ENCODE data around the gene NOG.
A peak's percentile ranks its signal among the peaks of the same experiment; 100 is the strongest.

NOG gene

DNA sequence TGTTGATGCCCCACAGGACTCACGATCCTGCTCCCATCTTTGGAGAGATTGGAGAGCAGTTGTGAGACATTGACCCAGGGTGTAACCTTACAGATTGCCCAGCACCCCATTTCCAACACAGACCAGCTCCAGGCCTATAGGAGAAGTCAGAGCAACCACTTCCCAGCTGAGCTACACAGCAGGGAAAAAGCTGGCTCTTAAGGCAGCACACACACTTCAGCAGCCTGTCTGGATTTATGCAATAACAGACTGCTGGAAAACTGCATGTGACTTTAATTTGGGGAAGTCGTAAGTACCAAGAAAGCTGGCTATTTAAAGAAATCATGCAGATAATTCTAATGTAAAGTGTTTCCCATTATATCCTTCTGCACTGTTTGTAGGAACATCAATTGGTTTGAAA is 30.8 kb downstream of the NOG start:
- H3K9ac ChIP-seq (ENCODE audit: low read depth, low read length, poor library complexity, severe bottlenecking): no peak overlapping the region
- no peaks in the 10 kb centered on the region for H3K27me3 ChIP-seq (ENCODE audit: insufficient read depth, low read length, poor library complexity, severe bottlenecking)
- no peaks in the 10 kb centered on the region for H3K9me2 ChIP-seq (replicated peaks; ENCODE audit: low read depth, low read length)
- no peak overlapping the region for H3K4me2 ChIP-seq (ENCODE audit: low read depth, low read length, poor library complexity, severe bottlenecking)
- TF ChIP-seq, protein P1, sequence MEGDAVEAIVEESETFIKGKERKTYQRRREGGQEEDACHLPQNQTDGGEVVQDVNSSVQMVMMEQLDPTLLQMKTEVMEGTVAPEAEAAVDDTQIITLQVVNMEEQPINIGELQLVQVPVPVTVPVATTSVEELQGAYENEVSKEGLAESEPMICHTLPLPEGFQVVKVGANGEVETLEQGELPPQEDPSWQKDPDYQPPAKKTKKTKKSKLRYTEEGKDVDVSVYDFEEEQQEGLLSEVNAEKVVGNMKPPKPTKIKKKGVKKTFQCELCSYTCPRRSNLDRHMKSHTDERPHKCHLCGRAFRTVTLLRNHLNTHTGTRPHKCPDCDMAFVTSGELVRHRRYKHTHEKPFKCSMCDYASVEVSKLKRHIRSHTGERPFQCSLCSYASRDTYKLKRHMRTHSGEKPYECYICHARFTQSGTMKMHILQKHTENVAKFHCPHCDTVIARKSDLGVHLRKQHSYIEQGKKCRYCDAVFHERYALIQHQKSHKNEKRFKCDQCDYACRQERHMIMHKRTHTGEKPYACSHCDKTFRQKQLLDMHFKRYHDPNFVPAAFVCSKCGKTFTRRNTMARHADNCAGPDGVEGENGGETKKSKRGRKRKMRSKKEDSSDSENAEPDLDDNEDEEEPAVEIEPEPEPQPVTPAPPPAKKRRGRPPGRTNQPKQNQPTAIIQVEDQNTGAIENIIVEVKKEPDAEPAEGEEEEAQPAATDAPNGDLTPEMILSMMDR (conservative IDR thresholded peaks at IDR 0.05; ENCODE audit: low read length): no peak
- TF ChIP-seq EZH2phosphoT487 (IDR thresholded peaks at IDR 0.05; ENCODE audit: borderline replicate concordance): no peak
- H3K79me2 ChIP-seq (ENCODE audit: insufficient read depth, low read length): no peaks in the 10 kb centered on the region
- no peaks in the 10 kb centered on the region for H4K20me1 ChIP-seq (ENCODE audit: insufficient read depth, low read length, poor library complexity, severe bottlenecking)
- H3K9me3 ChIP-seq (ENCODE audit: insufficient read depth, low read depth, low read length): no peaks in the 10 kb centered on the region
- H2AFZ ChIP-seq (ENCODE audit: low read length): no peak overlapping the region
- H3F3A ChIP-seq (ENCODE audit: low read depth): no peaks in the 10 kb centered on the region
- H3K4me1 ChIP-seq (ENCODE audit: insufficient read depth, low read length, poor library complexity, severe bottlenecking): no peaks in the 10 kb centered on the region
- H3K36me3 ChIP-seq (ENCODE audit: insufficient read depth, low read length): no peaks in the 10 kb centered on the region
- no peak overlapping the region for H3K4me3 ChIP-seq (ENCODE audit: low read length, poor library complexity, severe bottlenecking)

DNA sequence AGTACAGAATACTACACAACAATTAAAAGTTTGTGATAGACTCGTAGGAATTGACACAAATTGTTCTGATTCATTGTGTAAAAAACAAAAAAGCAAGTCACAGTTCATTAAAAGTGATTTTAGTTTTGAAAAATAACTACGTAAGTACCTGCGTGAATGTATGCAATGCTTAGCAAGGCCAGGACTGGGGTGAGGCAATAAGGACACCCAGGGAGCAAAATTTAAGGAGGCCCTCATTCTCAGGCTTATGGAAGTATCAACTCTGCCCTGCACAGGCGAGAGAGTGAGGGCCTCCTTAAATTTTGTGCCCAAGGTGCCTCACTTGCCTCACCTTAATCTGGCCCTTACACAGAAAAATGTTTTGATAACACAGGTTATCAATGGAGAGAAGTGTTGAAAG is 31.4 kb downstream of the NOG start:
- Histone ChIP-seq H3K4me3 (ENCODE audit: low read length, poor library complexity, severe bottlenecking) (no peak overlapping the region), H3K9me3 (ENCODE audit: insufficient read depth, low read depth, low read length) (no peaks in the 10 kb centered on the region), H3K4me1 (ENCODE audit: insufficient read depth, low read length, poor library complexity, severe bottlenecking) (no peaks in the 10 kb centered on the region), H3K36me3 (ENCODE audit: insufficient read depth, low read length) (no peaks in the 10 kb centered on the region), H3F3A (ENCODE audit: low read depth) (no peaks in the 10 kb centered on the region), H2AFZ (ENCODE audit: low read length) (no peak overlapping the region), H3K79me2 (ENCODE audit: insufficient read depth, low read length) (no peaks in the 10 kb centered on the region), H3K9me2 (replicated peaks; ENCODE audit: low read depth, low read length) (no peaks in the 10 kb centered on the region), H3K27me3 (ENCODE audit: insufficient read depth, low read length, poor library complexity, severe bottlenecking) (no peaks in the 10 kb centered on the region), H4K20me1 (ENCODE audit: insufficient read depth, low read length, poor library complexity, severe bottlenecking) (no peaks in the 10 kb centered on the region), H3K4me2 (ENCODE audit: low read depth, low read length, poor library complexity, severe bottlenecking) (no peak overlapping the region), H3K9ac (ENCODE audit: low read depth, low read length, poor library complexity, severe bottlenecking) (no peak overlapping the region)
- TF ChIP-seq EZH2phosphoT487 (IDR thresholded peaks at IDR 0.05; ENCODE audit: borderline replicate concordance): no peak
- TF ChIP-seq, protein P1 (conservative IDR thresholded peaks at IDR 0.05; ENCODE audit: low read length): no peak

DNA sequence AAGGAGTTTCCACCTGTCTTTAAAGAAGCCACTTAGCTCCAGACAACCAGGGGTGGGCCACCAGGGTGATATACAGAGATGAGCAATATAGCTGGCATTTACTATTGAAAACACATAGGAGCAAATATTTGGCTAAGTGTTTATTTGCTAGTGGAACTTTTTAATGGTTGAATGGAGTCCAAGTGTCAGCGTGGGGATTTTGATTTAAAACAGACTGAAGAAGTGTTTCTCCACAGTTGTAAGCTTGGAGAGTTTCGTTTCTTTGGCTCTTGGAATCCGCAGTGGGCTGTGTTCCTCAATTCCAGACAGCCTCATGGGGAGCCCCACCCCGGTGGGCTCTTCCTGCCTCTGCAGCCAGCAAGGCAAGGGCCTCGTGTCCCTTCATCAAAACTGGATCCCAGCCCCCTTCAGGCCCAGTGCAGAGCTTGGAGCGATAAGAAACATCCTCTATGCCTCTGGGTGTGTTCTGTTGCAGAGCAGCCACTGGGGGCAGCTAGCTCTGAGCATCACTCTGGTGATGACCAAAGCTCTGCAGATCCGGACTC is 36.1 kb downstream of the NOG start:
- no peaks in the 10 kb centered on the region for H3K9me3 ChIP-seq (ENCODE audit: insufficient read depth, low read depth, low read length)
- H3K4me2 ChIP-seq (ENCODE audit: low read depth, low read length, poor library complexity, severe bottlenecking): no peak overlapping the region
- H3K27me3 ChIP-seq (ENCODE audit: insufficient read depth, low read length, poor library complexity, severe bottlenecking): no peaks in the 10 kb centered on the region
- H2AFZ ChIP-seq (ENCODE audit: low read length): no peak overlapping the region
- H3K9ac ChIP-seq (ENCODE audit: low read depth, low read length, poor library complexity, severe bottlenecking): no peak overlapping the region
- no peaks in the 10 kb centered on the region for H3K79me2 ChIP-seq (ENCODE audit: insufficient read depth, low read length)
- H3K4me1 ChIP-seq (ENCODE audit: insufficient read depth, low read length, poor library complexity, severe bottlenecking): no peaks in the 10 kb centered on the region
- no peaks in the 10 kb centered on the region for H3K9me2 ChIP-seq (replicated peaks; ENCODE audit: low read depth, low read length)
- no peak overlapping the region for H3K4me3 ChIP-seq (ENCODE audit: low read length, poor library complexity, severe bottlenecking)
- no peaks in the 10 kb centered on the region for H3K36me3 ChIP-seq (ENCODE audit: insufficient read depth, low read length)
- no peak for TF ChIP-seq EZH2phosphoT487 (IDR thresholded peaks at IDR 0.05; ENCODE audit: borderline replicate concordance)
- TF ChIP-seq, protein P1 (conservative IDR thresholded peaks at IDR 0.05; ENCODE audit: low read length): peak; percentile 62
- no peaks in the 10 kb centered on the region for H4K20me1 ChIP-seq (ENCODE audit: insufficient read depth, low read length, poor library complexity, severe bottlenecking)
- no peaks in the 10 kb centered on the region for H3F3A ChIP-seq (ENCODE audit: low read depth)

Measured in Loucy (cell line).